CD14-positive monocyte (primary cell): Measurements from ENCODE around the gene SYT13. TPM values are rescaled to one million over a fixed set of nuclear protein-coding genes. Genes with fewer than 3 reads are reported as not detected.

Experiments used
- DNase-seq, 3 donors: peaks; one replicate each; pipeline ENCODE4 v3.0.0-alpha.2; 2011 to 2022
- H2AFZ ChIP-seq: 2 replicates; pipeline ENCODE4 v1.6.0; 2012; ENCODE audit warnings: mild to moderate bottlenecking, low read depth, low read length, inconsistent platforms; ENCODE audit not compliant: insufficient read depth, poor library complexity, severe bottlenecking
- H3K27ac ChIP-seq, 2 donors: 1 replicate in 1 of 2; 2 replicates in 1 of 2; pipeline ENCODE4 v1.5.1; 2012 to 2013; ENCODE audit warnings: low read length in 2 of 2, control low read depth in 1 of 2, inconsistent platforms in 1 of 2, low read depth in 1 of 2, mild to moderate bottlenecking in 1 of 2
- H3K27me3 ChIP-seq, 2 donors: one replicate each; pipeline versions ENCODE4 v1.6.0 to v1.6.1; 2011 to 2013; ENCODE audit warnings: low read length in 2 of 2; ENCODE audit not compliant: control insufficient read depth in 2 of 2, insufficient read depth in 2 of 2
- H3K36me3 ChIP-seq, 2 donors: replicated peaks in 1 of 2; 1 replicate in 1 of 2; 2 replicates in 1 of 2; pipeline versions ENCODE4 v1.5.1 to v1.6.1; 2012 to 2013; ENCODE audit warnings: low read length in 2 of 2, control low read depth in 1 of 2, inconsistent platforms in 1 of 2, mild to moderate bottlenecking in 1 of 2; ENCODE audit not compliant: insufficient read depth in 2 of 2, control insufficient read depth in 1 of 2
- H3K4me1 ChIP-seq, 2 donors: 1 replicate in 1 of 2; 2 replicates in 1 of 2; pipeline versions ENCODE4 v1.5.1 to v1.6.1; 2012 to 2013; ENCODE audit warnings: low read length in 2 of 2, control low read depth in 1 of 2, inconsistent platforms in 1 of 2, mild to moderate bottlenecking in 1 of 2, moderate library complexity in 1 of 2; ENCODE audit not compliant: insufficient read depth in 2 of 2, control insufficient read depth in 1 of 2
- H3K4me2 ChIP-seq: replicated peaks from 2 replicates; pipeline ENCODE3; 2012; ENCODE audit warnings: low read length, moderate library complexity, mild to moderate bottlenecking; ENCODE audit not compliant: poor library complexity, severe bottlenecking; ENCODE audit errors: extremely low read depth
- H3K4me3 ChIP-seq, 3 experiments: fragments of 200-600 bp in 1 of 3; sonication (generic) in 1 of 3; replicated peaks in 1 of 3; 1 replicate in 2 of 3; 2 replicates in 1 of 3; pipeline ENCODE4 v1.5.1; 2011 to 2013; ENCODE audit warnings: low read length in 3 of 3, mild to moderate bottlenecking in 3 of 3, control low read depth in 2 of 3, low read depth in 2 of 3, inconsistent platforms in 1 of 3, moderate library complexity in 1 of 3
- H3K79me2 ChIP-seq: 2 replicates; pipeline ENCODE4 v1.6.0; 2012; ENCODE audit warnings: mild to moderate bottlenecking, control low read depth, inconsistent platforms, low read length, moderate library complexity; ENCODE audit not compliant: insufficient read depth
- H3K9ac ChIP-seq: 2 replicates; pipeline ENCODE4 v1.6.0; 2017; ENCODE audit warnings: low read length, mild to moderate bottlenecking; ENCODE audit not compliant: insufficient read depth, poor library complexity, severe bottlenecking
- H3K9me3 ChIP-seq, 2 donors: replicated peaks in 1 of 2; 1 replicate in 1 of 2; 2 replicates in 1 of 2; pipeline versions ENCODE4 v1.5.1 to v1.6.1; 2012 to 2013; ENCODE audit warnings: low read length in 2 of 2, control low read depth in 1 of 2; ENCODE audit not compliant: control insufficient read depth in 1 of 2, insufficient read depth in 1 of 2
- H4K20me1 ChIP-seq: 2 replicates; pipeline ENCODE4 v1.6.0; 2012; ENCODE audit warnings: mild to moderate bottlenecking, low read length, control low read depth, moderate library complexity; ENCODE audit not compliant: insufficient read depth
- H3K27ac Mint-ChIP-seq, 7 donors: one replicate each; pipeline ENCODE4 v1.8.0; 2020; ENCODE audit warnings: mild to moderate bottlenecking in 7 of 7, mixed read lengths in 7 of 7, moderate library complexity in 6 of 7, inconsistent platforms in 2 of 7
- H3K27me3 Mint-ChIP-seq, 3 donors: one replicate each; pipeline ENCODE4 v1.8.0; 2021 to 2022; ENCODE audit warnings: low read depth in 3 of 3, mild to moderate bottlenecking in 3 of 3, mixed read lengths in 3 of 3, moderate library complexity in 3 of 3, inconsistent platforms in 1 of 3
- H3K36me3 Mint-ChIP-seq, 2 donors: one replicate each; pipeline ENCODE4 v1.8.0; 2020; ENCODE audit warnings: mixed read lengths in 2 of 2, inconsistent platforms in 1 of 2, mild to moderate bottlenecking in 1 of 2
- H3K4me1 Mint-ChIP-seq: one replicate; pipeline ENCODE4 v1.8.0; 2020; ENCODE audit warnings: mild to moderate bottlenecking, mixed read lengths
- H3K4me3 Mint-ChIP-seq, 2 donors: one replicate each; pipeline ENCODE4 v1.8.0; 2020; ENCODE audit warnings: mild to moderate bottlenecking in 2 of 2, mixed read lengths in 2 of 2, moderate library complexity in 1 of 2
- H3K9me3 Mint-ChIP-seq, 7 donors: one replicate each; pipeline ENCODE4 v1.8.0; 2020 to 2022; ENCODE audit warnings: mixed read lengths in 7 of 7, mild to moderate bottlenecking in 6 of 7, moderate library complexity in 6 of 7, inconsistent platforms in 2 of 7
- WGBS: methylation state at CpG from one replicate; pipeline ENCODE4 v1.1.5; 2013; ENCODE audit warnings: missing lambda C conversion rate; ENCODE audit not compliant: insufficient coverage; 5-methylcytosine and 5-hydroxymethylcytosine counted together
- intact Hi-C, 2 donors: fragments of 100-400 bp; cut with micrococcal nuclease; formaldehyde crosslinking; loops; one replicate each; pipeline versions ENCODE4 v1.15.0 to v1.15.1; 2023
- polyA minus RNA-seq: library from RNA; depleted of rRNA, polyadenylated mRNA; stranded (reverse); fragments of >200 nt; gene quantifications from 2 replicates; pipeline ENCODE4 v1.2.3, GENCODE V29; 2012
- polyA plus RNA-seq, 3 donors: library from polyadenylated mRNA; depleted of rRNA in 1 of 3; unstranded in 2 of 3; stranded (reverse) in 1 of 3; fragments of 300-500 nt in 2 of 3; fragments of >200 nt in 1 of 3; fragmentation: Illumina TruSeq in 2 of 3; gene quantifications; 1 replicate in 2 of 3; 2 replicates in 1 of 3; pipeline ENCODE4 v1.2.3, GENCODE V29; 2012 to 2021
- total RNA-seq, 12 experiments: library from RNA in 1 of 12; stranded (reverse) in 1 of 12; fragments of 120-200 nt in 1 of 12; gene quantifications; one replicate each; pipeline ENCODE4 v1.2.4 and lab custom pipeline; 2013 to 2026; ENCODE audit warnings: mixed read lengths in 6 of 12, inconsistent platforms in 1 of 12
- TF ChIP-seq, protein P1 (sequence below): fragments of 200-600 bp; IDR thresholded peaks from one replicate; pipeline ENCODE4 v1.8.0; 2022; ENCODE audit warnings: antibody characterized with exemption, mild to moderate bottlenecking

SYT13 gene, protein sequence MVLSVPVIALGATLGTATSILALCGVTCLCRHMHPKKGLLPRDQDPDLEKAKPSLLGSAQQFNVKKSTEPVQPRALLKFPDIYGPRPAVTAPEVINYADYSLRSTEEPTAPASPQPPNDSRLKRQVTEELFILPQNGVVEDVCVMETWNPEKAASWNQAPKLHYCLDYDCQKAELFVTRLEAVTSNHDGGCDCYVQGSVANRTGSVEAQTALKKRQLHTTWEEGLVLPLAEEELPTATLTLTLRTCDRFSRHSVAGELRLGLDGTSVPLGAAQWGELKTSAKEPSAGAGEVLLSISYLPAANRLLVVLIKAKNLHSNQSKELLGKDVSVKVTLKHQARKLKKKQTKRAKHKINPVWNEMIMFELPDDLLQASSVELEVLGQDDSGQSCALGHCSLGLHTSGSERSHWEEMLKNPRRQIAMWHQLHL
- 0.02 TPM for total RNA-seq (2013)
- polyA plus RNA-seq (not detected), polyA minus RNA-seq (under 0.01 TPM in 1 of 2 replicates, not detected in the other), total RNA-seq (lab: John Stamatoyannopoulos, UW) (0 to 7.4 (median 0.08) reads per million in 11 experiments)

DNA sequence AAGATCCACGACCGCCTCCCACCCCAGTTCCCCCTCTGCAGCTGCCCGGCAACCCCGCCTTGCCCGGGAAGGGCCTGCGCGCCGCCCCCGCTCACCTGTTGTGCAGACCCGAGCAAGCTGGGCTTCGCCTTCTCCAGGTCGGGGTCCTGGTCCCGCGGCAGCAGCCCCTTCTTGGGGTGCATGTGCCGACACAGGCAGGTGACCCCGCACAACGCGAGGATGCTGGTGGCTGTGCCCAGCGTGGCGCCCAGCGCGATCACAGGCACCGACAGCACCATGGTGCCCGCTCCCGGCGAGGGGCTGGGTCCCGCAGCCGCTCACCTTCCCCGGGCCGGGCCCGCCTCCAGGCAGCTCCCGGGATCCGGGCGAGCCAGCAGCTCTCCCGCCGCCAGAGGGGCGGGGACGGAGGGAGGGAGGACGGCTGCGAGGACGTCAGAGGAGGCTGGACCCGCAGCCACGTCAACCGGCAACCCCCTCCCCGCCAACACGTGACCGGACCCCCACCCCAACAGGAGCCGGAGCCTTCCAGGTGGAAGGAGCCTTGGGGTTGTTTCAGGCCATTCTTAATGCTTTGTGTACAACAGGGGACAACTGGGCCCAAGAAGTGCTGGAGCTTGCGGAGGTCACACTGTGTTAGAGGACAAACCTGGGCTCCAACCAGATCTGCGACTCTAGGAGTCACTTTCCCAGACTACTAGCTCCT is at the start of gene SYT13:
Gene SYT13, minus strand, starts transcription at position 412 of the 703 bp plus-strand sequence. Its CDS starts 134 bp downstream, at position 278.
- H3K9me3 Mint-ChIP-seq: peaks cover 0 to 14% (median 4%) of the 10 kb centered on the region in 7 donors
- Histone ChIP-seq H3K4me1 (no peaks in the 10 kb centered on the region), H3K79me2 (no peaks in the 10 kb centered on the region), H3K9ac (no peak within 1 kb of the TSS), H2AFZ (no peak within 1 kb of the TSS), H4K20me1 (no peaks in the 10 kb centered on the region), H3K4me2 (no peak within 1 kb of the TSS), H3K4me3 (no peak within 1 kb of the TSS), H3K27ac (no peak within 1 kb of the TSS), H3K9me3 (peaks cover 4 to 13% of the 10 kb centered on the region in 2 donors), H3K27me3 (peaks cover 61 to 63% of the 10 kb centered on the region in 2 donors), H3K36me3 (no peaks in the 10 kb centered on the region)
- peaks cover 57 to 86% (median 64%) of the 10 kb centered on the region in 3 donors for H3K27me3 Mint-ChIP-seq
- TF ChIP-seq, protein P1, sequence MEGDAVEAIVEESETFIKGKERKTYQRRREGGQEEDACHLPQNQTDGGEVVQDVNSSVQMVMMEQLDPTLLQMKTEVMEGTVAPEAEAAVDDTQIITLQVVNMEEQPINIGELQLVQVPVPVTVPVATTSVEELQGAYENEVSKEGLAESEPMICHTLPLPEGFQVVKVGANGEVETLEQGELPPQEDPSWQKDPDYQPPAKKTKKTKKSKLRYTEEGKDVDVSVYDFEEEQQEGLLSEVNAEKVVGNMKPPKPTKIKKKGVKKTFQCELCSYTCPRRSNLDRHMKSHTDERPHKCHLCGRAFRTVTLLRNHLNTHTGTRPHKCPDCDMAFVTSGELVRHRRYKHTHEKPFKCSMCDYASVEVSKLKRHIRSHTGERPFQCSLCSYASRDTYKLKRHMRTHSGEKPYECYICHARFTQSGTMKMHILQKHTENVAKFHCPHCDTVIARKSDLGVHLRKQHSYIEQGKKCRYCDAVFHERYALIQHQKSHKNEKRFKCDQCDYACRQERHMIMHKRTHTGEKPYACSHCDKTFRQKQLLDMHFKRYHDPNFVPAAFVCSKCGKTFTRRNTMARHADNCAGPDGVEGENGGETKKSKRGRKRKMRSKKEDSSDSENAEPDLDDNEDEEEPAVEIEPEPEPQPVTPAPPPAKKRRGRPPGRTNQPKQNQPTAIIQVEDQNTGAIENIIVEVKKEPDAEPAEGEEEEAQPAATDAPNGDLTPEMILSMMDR: no peak
- 5% methylated on average over 31 of the region's 50 CpGs for WGBS
- H3K36me3 Mint-ChIP-seq: no peaks in the 10 kb centered on the region
- no peaks in the 10 kb centered on the region for H3K4me1 Mint-ChIP-seq
- H3K27ac Mint-ChIP-seq: no peak within 1 kb of the TSS
- DNase-seq: no peak
- intact Hi-C loops: no loop called here
- peak within 1 kb of the TSS in 1 of 2 donors; percentile 75 for H3K4me3 Mint-ChIP-seq

DNA sequence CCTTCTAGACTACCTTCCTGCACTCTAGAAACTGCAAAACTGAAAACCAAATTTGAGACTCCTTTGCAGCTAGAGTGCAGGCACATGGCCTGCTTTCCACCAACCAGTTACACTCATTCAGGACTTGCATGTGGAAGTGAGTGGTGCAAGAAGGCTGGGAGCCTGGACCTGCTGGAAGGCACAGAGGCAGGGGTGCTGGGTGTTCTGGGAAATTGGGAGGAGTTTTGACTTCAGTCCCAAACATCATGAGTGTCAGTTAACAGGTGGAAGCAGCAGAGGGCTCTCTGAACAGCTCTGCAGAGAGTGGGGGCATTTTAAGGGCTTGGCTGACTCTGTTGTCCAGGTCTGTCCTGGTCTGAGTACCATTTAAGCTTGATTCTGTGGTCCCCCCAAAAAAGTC is 49.3 kb upstream of the SYT13 start:
- Histone ChIP-seq H3K79me2 (no peaks in the 10 kb centered on the region), H3K4me3 (no peak overlapping the region), H3K9me3 (no peaks in the 10 kb centered on the region), H3K36me3 (no peaks in the 10 kb centered on the region), H4K20me1 (no peaks in the 10 kb centered on the region), H3K27me3 (no peaks in the 10 kb centered on the region), H2AFZ (no peak overlapping the region), H3K4me1 (peaks cover 3 to 10% of the 10 kb centered on the region in 2 donors), H3K4me2 (no peak overlapping the region), H3K9ac (no peak overlapping the region), H3K27ac (no peak overlapping the region)
- DNase-seq: no peak
- no peaks in the 10 kb centered on the region for H3K36me3 Mint-ChIP-seq
- intact Hi-C loops: loop anchor here (10.0 kb wide), 2 partner anchors 391 to 401 kb away; no protein-coding TSS in a partner anchor
- TF ChIP-seq, protein P1: no peak
- H3K4me1 Mint-ChIP-seq: peaks cover 8% of the 10 kb centered on the region
- no peak overlapping the region for H3K4me3 Mint-ChIP-seq
- H3K27ac Mint-ChIP-seq: no peak overlapping the region
- H3K27me3 Mint-ChIP-seq: peaks cover 4 to 8% (median 6%) of the 10 kb centered on the region in 3 donors
- peaks cover 0 to 2% (median 0%) of the 10 kb centered on the region in 7 donors for H3K9me3 Mint-ChIP-seq
